K562 (cell line): ENCODE data around the gene CORO6. TPM values are rescaled to one million over a fixed set of nuclear protein-coding genes. Genes with fewer than 3 reads are reported as not detected.
A peak's percentile ranks its signal among the peaks of the same experiment; 100 is the strongest.

Experiments
- ATAC-seq: fragments of 200-7000 bp; cut with Tn5 transposase; 3 replicates; pipeline ENCODE4 v1.9.1; 2020; ENCODE audit warnings: moderate library complexity
- BruUV-seq: library from RNA; stranded (reverse); fragments of 400-500 nt; replicated peaks from 2 replicates; lab custom pipeline; 2021; lab: Mats Ljungman, UMichigan
- CTCF ChIA-PET: fragments of 300-600 bp; formaldehyde crosslinking; extraction: SDS; loops from one replicate; lab custom pipeline; 2021; ENCODE audit warnings: low intra/inter-chr PET ratio; lab: Yijun Ruan, JAX
- POLR2A ChIA-PET: fragments of 300-600, 350-650 bp; sonication (Branson Sonifier 250); formaldehyde crosslinking; extraction: SDS; loops from one replicate; lab custom pipeline; 2021; ENCODE audit warnings: antibody characterized with exemption, inconsistent platforms; lab: Yijun Ruan, JAX
- DNase-seq, 4 experiments: peaks; one replicate each; pipeline versions ENCODE4 v3.0.0 to v3.0.0-alpha.2; 2011 to 2018; ENCODE audit warnings: low spot score in 3 of 4, mixed read lengths in 3 of 4; ENCODE audit errors: extremely low read depth in 1 of 4
- FAIRE-seq: peaks from 2 replicates; lab custom pipeline; 2011; peaks lifted over from hg19 to GRCh38; lab: Jason Lieb, UNC
- H2AFZ ChIP-seq: 2 replicates; pipeline ENCODE4 v1.6.0; 2011; ENCODE audit warnings: low read depth, low read length, control low read depth, inconsistent platforms
- H3K27ac ChIP-seq: fragments of 200-600 bp; 3 replicates; pipeline ENCODE4 v1.8.0; 2011; ENCODE audit warnings: low read depth, mild to moderate bottlenecking, control low read depth, inconsistent platforms, low read length, moderate library complexity, mixed read lengths; ENCODE audit errors: extremely low read depth
- H3K27me3 ChIP-seq, 2 experiments: fragments of 300-600 bp in 1 of 2; 2 replicates in 1 of 2; 3 replicates in 1 of 2; pipeline versions ENCODE4 v1.6.0 to v1.8.0; 2011; ENCODE audit warnings: inconsistent platforms in 2 of 2, low read length in 2 of 2, mild to moderate bottlenecking in 1 of 2, mixed read lengths in 1 of 2, moderate library complexity in 1 of 2; ENCODE audit not compliant: control insufficient read depth in 2 of 2, insufficient read depth in 2 of 2
- H3K36me3 ChIP-seq: fragments of 300-600 bp; 3 replicates; pipeline ENCODE4 v1.8.0; 2011; ENCODE audit warnings: mild to moderate bottlenecking, low read length, inconsistent platforms; ENCODE audit not compliant: control insufficient read depth, insufficient read depth
- H3K4me1 ChIP-seq, 2 experiments: fragments of 200-600 bp in 1 of 2; replicated peaks in 1 of 2; 2 replicates in 1 of 2; 3 replicates in 1 of 2; pipeline versions ENCODE4 v1.5.1 to v1.8.0; 2011; ENCODE audit warnings: inconsistent platforms in 2 of 2, low read length in 2 of 2, mild to moderate bottlenecking in 1 of 2, mixed read lengths in 1 of 2, moderate library complexity in 1 of 2; ENCODE audit not compliant: control insufficient read depth in 2 of 2, insufficient read depth in 2 of 2
- H3K4me2 ChIP-seq: 2 replicates; pipeline ENCODE4 v1.6.1; 2011; ENCODE audit warnings: low read length, control low read depth, inconsistent platforms, mixed read lengths; ENCODE audit not compliant: insufficient read depth
- H3K4me3 ChIP-seq: fragments of 200-600 bp; sonication (generic), shearing (Covaris generic); 2 replicates; pipeline ENCODE4 v1.5.1; 2016; ENCODE audit warnings: control low read depth, inconsistent platforms
- H3K79me2 ChIP-seq: fragments of 200-600 bp; 3 replicates; pipeline ENCODE4 v1.8.0; 2011; ENCODE audit warnings: low read length, inconsistent platforms; ENCODE audit not compliant: control insufficient read depth, insufficient read depth
- H3K9ac ChIP-seq, 2 experiments: 2 replicates each; pipeline versions ENCODE4 v1.6.0 to v1.6.1; 2011; ENCODE audit warnings: low read depth in 2 of 2, low read length in 2 of 2, control low read depth in 1 of 2, inconsistent platforms in 1 of 2, mild to moderate bottlenecking in 1 of 2, mixed read lengths in 1 of 2; ENCODE audit not compliant: insufficient read depth in 1 of 2
- H3K9me1 ChIP-seq: one replicate; pipeline ENCODE4 v1.6.0; 2011; ENCODE audit warnings: inconsistent platforms, mild to moderate bottlenecking, low read length, moderate library complexity; ENCODE audit not compliant: control insufficient read depth, insufficient read depth
- H3K9me3 ChIP-seq: replicated peaks from 2 replicates; pipeline ENCODE4 v1.5.1; 2011; ENCODE audit warnings: low read depth, low read length, inconsistent platforms; ENCODE audit not compliant: control insufficient read depth, insufficient read depth
- H4K20me1 ChIP-seq: replicated peaks from 2 replicates; pipeline ENCODE4 v1.6.1; 2011; ENCODE audit warnings: low read length, inconsistent platforms, mixed read lengths; ENCODE audit not compliant: control insufficient read depth, insufficient read depth
- ATF1 ChIP-seq, 2 experiments: fragments of 450-650 bp in 1 of 2; IDR thresholded peaks; 2 replicates each; pipeline ENCODE4 v1.6.1; 2016; ENCODE audit warnings: missing compliant biosample characterization in 1 of 2, missing genetic modification characterization in 1 of 2
- BCOR ChIP-seq: fragments of 450-650 bp; IDR thresholded peaks from 2 replicates; pipeline ENCODE4 v1.6.1; 2016
- BHLHE40 ChIP-seq: IDR thresholded peaks from 2 replicates; pipeline ENCODE4 v1.6.1; 2011; ENCODE audit warnings: low read length, improper control_type of control experiment
- CCNT2 ChIP-seq: IDR thresholded peaks from 2 replicates; pipeline ENCODE4 v1.6.1; 2011; ENCODE audit warnings: borderline replicate concordance, low read depth, mild to moderate bottlenecking, moderate library complexity, mixed read lengths, low read length; ENCODE audit not compliant: insufficient read length; ENCODE audit errors: extremely low read depth
- ETV1 ChIP-seq: fragments of 450-650 bp; conservative IDR thresholded peaks from 2 replicates; pipeline ENCODE4 v1.6.1; 2016; ENCODE audit warnings: missing genetic modification characterization, control low read depth, low read depth, missing compliant biosample characterization
- FIP1L1 ChIP-seq: fragments of 200-400 bp; formaldehyde crosslinking; IDR thresholded peaks from 2 replicates; pipeline ENCODE4 v1.6.1; 2018; ENCODE audit warnings: mild to moderate bottlenecking, low read depth, low read length; ENCODE audit not compliant: poor library complexity, severe bottlenecking
- KDM5B ChIP-seq: fragments of 200-600 bp; sonication (generic); IDR thresholded peaks from 2 replicates; pipeline ENCODE4 v1.6.1; 2012; ENCODE audit warnings: low read depth, mild to moderate bottlenecking, moderate library complexity, low read length, control low read depth, inconsistent platforms; ENCODE audit not compliant: insufficient replicate concordance
- MBD2 ChIP-seq: sonication (generic); IDR thresholded peaks from 2 replicates; pipeline ENCODE4 v1.6.1; 2016; ENCODE audit warnings: low read depth, borderline replicate concordance
- MYC ChIP-seq, 2 experiments: fragments of 250-450 bp in 1 of 2; sonication (Bioruptor Pico) in 1 of 2; IDR thresholded peaks; 2 replicates each; pipeline versions ENCODE4 v1.5.1 to v1.6.1; 2012 to 2021; ENCODE audit warnings: low read depth in 2 of 2, borderline replicate concordance in 1 of 2, improper control_type of control experiment in 1 of 2, low read length in 1 of 2, mild to moderate bottlenecking in 1 of 2, moderate library complexity in 1 of 2
- PCBP1 ChIP-seq: fragments of 200-400 bp; formaldehyde crosslinking; IDR thresholded peaks from 2 replicates; pipeline ENCODE4 v1.6.1; 2018; ENCODE audit warnings: mild to moderate bottlenecking, low read depth, low read length; ENCODE audit not compliant: poor library complexity, severe bottlenecking
- PHB ChIP-seq: fragments of 250-450 bp; sonication (Bioruptor Pico); IDR thresholded peaks from 2 replicates; pipeline ENCODE4 v1.5.0; 2021
- POLR2A ChIP-seq: fragments of 450-650 bp; conservative IDR thresholded peaks from 2 replicates; pipeline ENCODE4 v1.6.1; 2016
- POLR2G ChIP-seq: fragments of 200-400 bp; formaldehyde crosslinking; IDR thresholded peaks from 2 replicates; pipeline ENCODE4 v1.6.1; 2017; ENCODE audit warnings: low read depth, mild to moderate bottlenecking, antibody characterized with exemption, low read length, moderate library complexity
- SP1 ChIP-seq: sonication (generic); formaldehyde crosslinking; IDR thresholded peaks from 2 replicates; pipeline ENCODE4 v1.8.1; 2022; ENCODE audit warnings: mild to moderate bottlenecking, missing genetic modification reagents
- TRIM24 ChIP-seq, 2 experiments: fragments of 450-650 bp; IDR thresholded peaks; 2 replicates each; pipeline ENCODE4 v1.6.1; 2016
- VEZF1 ChIP-seq: fragments of 200-800 bp; sonication (Bioruptor generic); IDR thresholded peaks from 2 replicates; pipeline ENCODE4 v1.6.1; 2017; ENCODE audit warnings: missing genetic modification characterization, missing compliant biosample characterization
- ZNF253 ChIP-seq: fragments of 250-450 bp; sonication (Bioruptor Pico); conservative IDR thresholded peaks from 2 replicates; pipeline ENCODE4 v1.6.1; 2021; ENCODE audit warnings: mild to moderate bottlenecking
- WGBS: fragments of 100-300 bp; shearing (Covaris generic); methylation state at CpG from one replicate; pipeline ENCODE4 v1.1.6; 2016; ENCODE audit warnings: low coverage, mixed read lengths; ENCODE audit not compliant: insufficient coverage; ENCODE audit errors: missing lambda C conversion rate; 5-methylcytosine and 5-hydroxymethylcytosine counted together
- in situ Hi-C: fragments of 300-500 bp; cut with MboI; formaldehyde crosslinking; loops from 4 replicates; pipeline ENCODE4 v1.15.0; 2018; ENCODE audit warnings: inconsistent platforms, mixed read lengths
- intact Hi-C: fragments of 100-400 bp; cut with micrococcal nuclease; formaldehyde crosslinking; loops from 2 replicates; pipeline ENCODE4 v1.14.2; 2022
- polyA plus RNA-seq, 8 experiments: library from polyadenylated mRNA; depleted of rRNA in 4 of 8; stranded (reverse) in 5 of 8; unstranded in 3 of 8; fragments of >200 nt; fragmentation: Nextera tagmentation in 2 of 8; fragmentation: Illumina TruSeq in 1 of 8; extraction: Ambion mirVana in 2 of 8; extraction: Trizol in 1 of 8; gene quantifications; 2 replicates each; pipeline versions ENCODE4 v1.2.1 to v1.2.3, GENCODE V29; 2011 to 2014; ENCODE audit warnings: inconsistent platforms in 1 of 8, missing spikeins in 1 of 8
- total RNA-seq, 7 experiments: library from RNA; depleted of rRNA in 6 of 7; stranded (reverse); fragments of >200 nt in 6 of 7; fragmentation: Illumina TruSeq in 2 of 7; extraction: Trizol in 2 of 7; gene quantifications; 2 replicates each; pipeline versions ENCODE4 v1.2.1 to v1.2.3, GENCODE V29; 2011 to 2021; ENCODE audit warnings: low replicate concordance in 1 of 7
- TF ChIP-seq, protein P1 (sequence below): fragments of 250-450 bp; sonication (Bioruptor Pico); IDR thresholded peaks from 2 replicates; pipeline ENCODE4 v1.8.0; 2021; ENCODE audit warnings: moderate library complexity, mild to moderate bottlenecking, inconsistent platforms

The CORO6 gene
- total and polyA plus RNA-seq, 9 of the 15 experiments (the other 6 are each of a cell fraction or from before 2014, with no cell fraction given): 0.04 to 11.9 (median 2.4) TPM

GRCh38 chr17:29615492-29616299, 7.0 kb downstream of the CORO6 start:
- intact Hi-C loops: loop anchor here (1.0 to 10.0 kb wide), 2 partner anchors 35 to 471 kb away; no protein-coding TSS in a partner anchor
- no peaks in the 10 kb centered on the region; the same call in 2 of the 3 replicates for H3K36me3 ChIP-seq
- in situ Hi-C loops: no loop called here
- BruUV-seq: no TSS peak
- H4K20me1 ChIP-seq: no peaks in the 10 kb centered on the region; the same call in 1 of the 2 replicates
- DNase-seq (peak; percentile 92 to 98 (median 96)), ATAC-seq (peak; percentile 93), FAIRE-seq (peak; percentile 83)
- H3K79me2 ChIP-seq: no peaks in the 10 kb centered on the region
- 11% methylated on average over 38 of the region's 74 CpGs for WGBS
- peak overlapping the region; percentile 92 for H2AFZ ChIP-seq
- H3K27me3 ChIP-seq: no peaks in the 10 kb centered on the region
- H3K9me3 ChIP-seq: no peaks in the 10 kb centered on the region
- no peaks in the 10 kb centered on the region for H3K9me1 ChIP-seq
- peak overlapping the region; percentile 81 for H3K4me2 ChIP-seq
- H3K4me3 ChIP-seq: peak overlapping the region; percentile 35
- ChIA-PET CTCF (interaction anchor here (0.7 kb wide), 1 partner anchor 490 kb away, joined by 5 read pairs; no protein-coding TSS in a partner anchor), POLR2A (interaction anchor here (0.5 to 1.0 kb wide), 6 partner anchors 28 to 775 kb away, joined by 3 to 4 read pairs (median 3); no protein-coding TSS in a partner anchor)
- H3K4me1 ChIP-seq: peaks cover 27 to 61% of the 10 kb centered on the region in 2 experiments
- peak overlapping the region in 1 of 2 experiments; percentile 92; a peak in 3 of 4 replicates for H3K9ac ChIP-seq
- no peak overlapping the region for H3K27ac ChIP-seq
- TF ChIP-seq POLR2G: peak; percentile 76
- peak; percentile 70 for TF ChIP-seq CCNT2
- TF ChIP-seq FIP1L1: peak; percentile 29
- TF ChIP-seq MBD2: no peak
- TF ChIP-seq SP1 (CRISPR knock-in tag): peak; percentile 42
- TF ChIP-seq TRIM24 (IDR thresholded peaks at IDR 0.05): no peak
- 0 out of 2 replicates have a peak, but pooled peaks have one; percentile 38 for TF ChIP-seq MYC (IDR thresholded peaks at IDR 0.05; ENCODE audit: low read depth, low read length)
- no peak for TF ChIP-seq MYC (CRISPR knock-in tag; IDR thresholded peaks at IDR 0.05; ENCODE audit: borderline replicate concordance, low read depth)
- TF ChIP-seq POLR2A: 0 out of 2 replicates have a peak, but pooled peaks have one; percentile 30
- TF ChIP-seq KDM5B: peak; percentile 41
- TF ChIP-seq ETV1 (tag): no peak
- TF ChIP-seq BCOR: peak; percentile 25; the same call in 1 of the 2 replicates
- TF ChIP-seq PCBP1: peak; percentile 53
- no peak for TF ChIP-seq PHB (CRISPR knock-in tag)
- TF ChIP-seq ZNF253 (CRISPR knock-in tag): no peak
- peak; percentile 42 for TF ChIP-seq BHLHE40
- TF ChIP-seq VEZF1 (CRISPR knock-in tag): peak; percentile 49
- TF ChIP-seq, protein P1, sequence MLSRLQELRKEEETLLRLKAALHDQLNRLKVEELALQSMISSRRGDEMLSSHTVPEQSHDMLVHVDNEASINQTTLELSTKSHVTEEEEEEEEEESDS (CRISPR knock-in tag): no peak
- no peak for TF ChIP-seq ATF1 (CRISPR knock-in tag; IDR thresholded peaks at IDR 0.05)
- 0 out of 2 replicates have a peak, but pooled peaks have one; percentile 12 for TF ChIP-seq ATF1 (tag; IDR thresholded peaks at IDR 0.05)
